ENCODE results near the gene MSL1.

GRCh38 chr17:40108970-40109824, 12.6 kb upstream of the MSL1 start:
- TF ChIP-seq, protein P1, sequence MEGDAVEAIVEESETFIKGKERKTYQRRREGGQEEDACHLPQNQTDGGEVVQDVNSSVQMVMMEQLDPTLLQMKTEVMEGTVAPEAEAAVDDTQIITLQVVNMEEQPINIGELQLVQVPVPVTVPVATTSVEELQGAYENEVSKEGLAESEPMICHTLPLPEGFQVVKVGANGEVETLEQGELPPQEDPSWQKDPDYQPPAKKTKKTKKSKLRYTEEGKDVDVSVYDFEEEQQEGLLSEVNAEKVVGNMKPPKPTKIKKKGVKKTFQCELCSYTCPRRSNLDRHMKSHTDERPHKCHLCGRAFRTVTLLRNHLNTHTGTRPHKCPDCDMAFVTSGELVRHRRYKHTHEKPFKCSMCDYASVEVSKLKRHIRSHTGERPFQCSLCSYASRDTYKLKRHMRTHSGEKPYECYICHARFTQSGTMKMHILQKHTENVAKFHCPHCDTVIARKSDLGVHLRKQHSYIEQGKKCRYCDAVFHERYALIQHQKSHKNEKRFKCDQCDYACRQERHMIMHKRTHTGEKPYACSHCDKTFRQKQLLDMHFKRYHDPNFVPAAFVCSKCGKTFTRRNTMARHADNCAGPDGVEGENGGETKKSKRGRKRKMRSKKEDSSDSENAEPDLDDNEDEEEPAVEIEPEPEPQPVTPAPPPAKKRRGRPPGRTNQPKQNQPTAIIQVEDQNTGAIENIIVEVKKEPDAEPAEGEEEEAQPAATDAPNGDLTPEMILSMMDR (IDR thresholded peaks at IDR 0.05; ENCODE audit: low read depth, low read length, poor library complexity, severe bottlenecking) = no peak
- TF ChIP-seq EZH2phosphoT487 (IDR thresholded peaks at IDR 0.05; ENCODE audit: borderline replicate concordance, low read length) = no peak

Measured in DOHH2 (cell line).